Common myeloid progenitor, CD34-positive (primary cell): Measurements from ENCODE around the gene IGFLR1.

Experiments used
- CTCF ChIA-PET: fragments of 350-600 bp; sonication (Branson Sonifier 250); formaldehyde crosslinking; loops from one replicate; lab custom pipeline; 2021; ENCODE audit warnings: antibody characterized with exemption; lab: Charles Lee
- POLR2A ChIA-PET: fragments of 350-600 bp; sonication (Branson Sonifier 250); formaldehyde crosslinking; loops from one replicate; lab custom pipeline; 2021; ENCODE audit warnings: antibody characterized with exemption; lab: Charles Lee
- DNase-seq, 3 donors: peaks; one replicate each; pipeline versions ENCODE4 v3.0.0 to v3.0.0-alpha.2; 2013
- H3K27ac ChIP-seq, 2 experiments: 1 replicate in 1 of 2; 2 replicates in 1 of 2; pipeline ENCODE4 v1.7.0; 2013; ENCODE audit warnings: inconsistent platforms in 2 of 2, low read length in 2 of 2, mild to moderate bottlenecking in 2 of 2, low read depth in 1 of 2, moderate library complexity in 1 of 2; ENCODE audit not compliant: severe bottlenecking in 2 of 2, insufficient read depth in 1 of 2, poor library complexity in 1 of 2
- H3K27me3 ChIP-seq, 5 experiments: replicated peaks in 2 of 5; 1 replicate in 3 of 5; 2 replicates in 2 of 5; pipeline versions ENCODE4 v1.6.1 to v1.7.0; 2013; ENCODE audit warnings: low read length in 4 of 5, mild to moderate bottlenecking in 2 of 5, moderate library complexity in 2 of 5, inconsistent platforms in 1 of 5; ENCODE audit not compliant: insufficient read depth in 5 of 5, control insufficient read depth in 4 of 5
- H3K36me3 ChIP-seq, 4 experiments: 1 replicate in 2 of 4; 2 replicates in 2 of 4; pipeline versions ENCODE4 v1.6.1 to v1.7.0; 2013; ENCODE audit warnings: low read length in 3 of 4, control low read depth in 1 of 4, mild to moderate bottlenecking in 1 of 4; ENCODE audit not compliant: control insufficient read depth in 4 of 4, insufficient read depth in 4 of 4
- H3K4me1 ChIP-seq, 4 experiments: 1 replicate in 3 of 4; 2 replicates in 1 of 4; pipeline versions ENCODE4 v1.6.1 to v1.7.1; 2013; ENCODE audit warnings: low read length in 3 of 4, mild to moderate bottlenecking in 3 of 4, control low read depth in 1 of 4, inconsistent platforms in 1 of 4, moderate library complexity in 1 of 4; ENCODE audit not compliant: control insufficient read depth in 4 of 4, insufficient read depth in 4 of 4; ENCODE audit errors: control extremely low read depth in 1 of 4
- H3K4me3 ChIP-seq, 7 experiments: 1 replicate in 4 of 7; 2 replicates in 3 of 7; pipeline versions ENCODE4 v1.5.1 to v1.7.0; 2013; ENCODE audit warnings: mild to moderate bottlenecking in 7 of 7, low read length in 6 of 7, moderate library complexity in 6 of 7, inconsistent platforms in 2 of 7, low read depth in 2 of 7, control low read depth in 1 of 7; ENCODE audit not compliant: insufficient read depth in 4 of 7, control insufficient read depth in 1 of 7; ENCODE audit errors: extremely low read depth in 1 of 7
- H3K9me3 ChIP-seq, 5 experiments: 1 replicate in 4 of 5; 2 replicates in 1 of 5; pipeline versions ENCODE4 v1.6.1 to v1.7.1; 2013; ENCODE audit warnings: low read length in 4 of 5, mild to moderate bottlenecking in 2 of 5, inconsistent platforms in 1 of 5, low read depth in 1 of 5, moderate library complexity in 1 of 5; ENCODE audit not compliant: control insufficient read depth in 4 of 5, insufficient read depth in 2 of 5; ENCODE audit errors: control extremely low read depth in 1 of 5
- WGBS: methylation state at CpG from one replicate; pipeline ENCODE4 v1.1.5; 2013; ENCODE audit not compliant: insufficient coverage; 5-methylcytosine and 5-hydroxymethylcytosine counted together

IGFLR1 gene

GRCh38 chr19:35722461-35722860 lies 19.8 kb downstream of the IGFLR1 start:
- Histone ChIP-seq H3K4me1 (peaks cover 0 to 14% (median 11%) of the 10 kb centered on the region in 4 experiments), H3K36me3 (peaks cover 4 to 78% (median 58%) of the 10 kb centered on the region in 4 experiments), H3K27me3 (no peaks in the 10 kb centered on the region), H3K9me3 (no peaks in the 10 kb centered on the region), H3K27ac (no peak overlapping the region), H3K4me3 (no peak overlapping the region)
- CTCF ChIA-PET: interaction anchor here (1.3 to 1.7 kb wide), 2 partner anchors 14 to 28 kb away, joined by 3 to 5 read pairs; no protein-coding TSS in a partner anchor
- DNase-seq: no peak
- POLR2A ChIA-PET: no interaction called here
- 96% methylated on average over 14 of the region's 14 CpGs for WGBS

GRCh38 chr19:35721374-35721773 lies 20.9 kb downstream of the IGFLR1 start:
- Histone ChIP-seq H3K36me3 (peaks cover 1 to 68% (median 50%) of the 10 kb centered on the region in 4 experiments), H3K27me3 (no peaks in the 10 kb centered on the region), H3K9me3 (no peaks in the 10 kb centered on the region), H3K4me3 (no peak overlapping the region), H3K4me1 (peaks cover 0 to 23% (median 17%) of the 10 kb centered on the region in 4 experiments), H3K27ac (no peak overlapping the region)
- DNase-seq: no peak
- 98% methylated on average over 16 of the region's 16 CpGs for WGBS
- ChIA-PET POLR2A (no interaction called here), CTCF (interaction anchor here (1.3 kb wide), 1 partner anchor 15 kb away, joined by 3 read pairs; no protein-coding TSS in a partner anchor)

GRCh38 chr19:35720648-35721047 lies 21.6 kb downstream of the IGFLR1 start:
- no peak for DNase-seq
- Histone ChIP-seq H3K27ac (no peak overlapping the region), H3K27me3 (no peaks in the 10 kb centered on the region), H3K4me1 (peaks cover 0 to 30% (median 24%) of the 10 kb centered on the region in 4 experiments), H3K9me3 (no peaks in the 10 kb centered on the region), H3K4me3 (no peak overlapping the region), H3K36me3 (peaks cover 0 to 61% (median 47%) of the 10 kb centered on the region in 4 experiments)
- 90% methylated on average over 8 of the region's 17 CpGs for WGBS
- POLR2A ChIA-PET: no interaction called here
- CTCF ChIA-PET: interaction anchor here (1.3 kb wide), 1 partner anchor 19 kb away, joined by 3 read pairs; no protein-coding TSS in a partner anchor

- Histone ChIP-seq H3K4me3 (no peak overlapping the region), H3K9me3 (no peaks in the 10 kb centered on the region), H3K4me1 (peaks cover 0 to 35% (median 28%) of the 10 kb centered on the region in 4 experiments), H3K36me3 (peaks cover 0 to 56% (median 42%) of the 10 kb centered on the region in 4 experiments), H3K27me3 (no peaks in the 10 kb centered on the region), H3K27ac (no peak overlapping the region)
- ChIA-PET POLR2A (no interaction called here), CTCF (interaction anchor here (1.3 kb wide), 1 partner anchor 20 kb away, joined by 3 read pairs; no protein-coding TSS in a partner anchor)
- DNase-seq: no peak
- WGBS: 90% methylated on average over 8 of the region's 9 CpGs
Observed at GRCh38 chr19:35720163-35720524, 22.1 kb downstream of the IGFLR1 start.

GRCh38 chr19:35719402-35720162 lies 22.7 kb downstream of the IGFLR1 start:
- H3K9me3 ChIP-seq: no peaks in the 10 kb centered on the region
- POLR2A ChIA-PET: interaction anchor here (0.6 to 1.1 kb wide), 2 partner anchors 26 to 196 kb away, joined by 4 read pairs; partner anchors contain the start of genes PSENEN and U2AF1L4
- peaks cover 0 to 50% (median 36%) of the 10 kb centered on the region in 4 experiments for H3K36me3 ChIP-seq
- H3K4me1 ChIP-seq: peaks cover 0 to 40% (median 28%) of the 10 kb centered on the region in 4 experiments
- peak overlapping the region in 4 of 7 experiments; percentile 75 to 92 (median 84) for H3K4me3 ChIP-seq
- no peaks in the 10 kb centered on the region for H3K27me3 ChIP-seq
- CTCF ChIA-PET: interaction anchor here (0.9 to 1.3 kb wide), 3 partner anchors 18 to 29 kb away, joined by 3 to 4 read pairs (median 3); partner anchors contain the start of gene LIN37
- H3K27ac ChIP-seq: peak overlapping the region in 1 of 2 experiments; percentile 83
- DNase-seq: no peak
- WGBS: 98% methylated on average over 23 of the region's 32 CpGs

- Histone ChIP-seq H3K27ac (peak overlapping the region; percentile 58 to 83), H3K36me3 (peaks cover 0 to 40% (median 25%) of the 10 kb centered on the region in 4 experiments), H3K4me1 (peaks cover 0 to 45% (median 32%) of the 10 kb centered on the region in 4 experiments), H3K9me3 (no peaks in the 10 kb centered on the region), H3K4me3 (peak overlapping the region; percentile 62 to 92 (median 80)), H3K27me3 (no peaks in the 10 kb centered on the region)
- POLR2A ChIA-PET: interaction anchor here (1.1 kb wide), 1 partner anchor 27 kb away, joined by 4 read pairs; the partner anchor contains the start of genes PSENEN and U2AF1L4
- under 1% methylated on average over 41 of the region's 42 CpGs for WGBS
- CTCF ChIA-PET: interaction anchor here (0.9 to 1.3 kb wide), 3 partner anchors 10 to 30 kb away, joined by 3 to 5 read pairs (median 4); partner anchors contain the start of gene LIN37
- DNase-seq: peak in 2 of 3 donors; percentile 53 to 57
Observed at GRCh38 chr19:35718345-35719041, 23.8 kb downstream of the IGFLR1 start.
